ENCODE measurements around the gene RBM19.
A peak's percentile ranks its signal among the peaks of the same experiment; 100 is the strongest.

Gene RBM19

DNA sequence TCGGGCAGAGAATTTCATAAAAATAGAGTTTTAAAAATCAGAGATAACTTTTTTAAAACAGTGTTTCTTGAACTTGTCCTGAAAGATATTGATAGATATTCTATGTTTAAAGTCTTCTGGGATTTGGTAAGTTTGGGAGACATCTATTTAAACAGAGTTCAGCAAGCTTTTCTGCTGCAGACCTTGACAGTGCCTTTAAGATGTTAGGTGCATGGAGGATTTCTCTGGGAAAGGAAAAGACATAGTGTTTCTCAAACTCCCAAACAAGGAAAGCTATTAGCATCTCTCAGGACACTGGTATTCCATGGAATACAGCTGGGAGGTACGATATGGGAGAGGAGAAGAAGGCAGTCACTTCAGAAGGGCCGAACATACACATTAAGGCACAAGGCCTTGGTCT lies 97.8 kb downstream of the RBM19 start:
- TF ChIP-seq ZFX (IDR thresholded peaks at IDR 0.05), result no peak
- TF ChIP-seq, protein P1, sequence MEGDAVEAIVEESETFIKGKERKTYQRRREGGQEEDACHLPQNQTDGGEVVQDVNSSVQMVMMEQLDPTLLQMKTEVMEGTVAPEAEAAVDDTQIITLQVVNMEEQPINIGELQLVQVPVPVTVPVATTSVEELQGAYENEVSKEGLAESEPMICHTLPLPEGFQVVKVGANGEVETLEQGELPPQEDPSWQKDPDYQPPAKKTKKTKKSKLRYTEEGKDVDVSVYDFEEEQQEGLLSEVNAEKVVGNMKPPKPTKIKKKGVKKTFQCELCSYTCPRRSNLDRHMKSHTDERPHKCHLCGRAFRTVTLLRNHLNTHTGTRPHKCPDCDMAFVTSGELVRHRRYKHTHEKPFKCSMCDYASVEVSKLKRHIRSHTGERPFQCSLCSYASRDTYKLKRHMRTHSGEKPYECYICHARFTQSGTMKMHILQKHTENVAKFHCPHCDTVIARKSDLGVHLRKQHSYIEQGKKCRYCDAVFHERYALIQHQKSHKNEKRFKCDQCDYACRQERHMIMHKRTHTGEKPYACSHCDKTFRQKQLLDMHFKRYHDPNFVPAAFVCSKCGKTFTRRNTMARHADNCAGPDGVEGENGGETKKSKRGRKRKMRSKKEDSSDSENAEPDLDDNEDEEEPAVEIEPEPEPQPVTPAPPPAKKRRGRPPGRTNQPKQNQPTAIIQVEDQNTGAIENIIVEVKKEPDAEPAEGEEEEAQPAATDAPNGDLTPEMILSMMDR (conservative IDR thresholded peaks at IDR 0.05), result no peak
- no peak overlapping the region for H3K27ac ChIP-seq

GRCh38 chr12:113867258-113867657 lies 98.9 kb downstream of the RBM19 start:
- TF ChIP-seq ZFX (IDR thresholded peaks at IDR 0.05), result no peak
- TF ChIP-seq, protein P1 (conservative IDR thresholded peaks at IDR 0.05), result peak; percentile 47
- no peak overlapping the region for H3K27ac ChIP-seq

GRCh38 chr12:113866496-113866895 lies 99.6 kb downstream of the RBM19 start:
- TF ChIP-seq, protein P1 (conservative IDR thresholded peaks at IDR 0.05), result no peak
- no peak for TF ChIP-seq ZFX (IDR thresholded peaks at IDR 0.05)
- no peak overlapping the region for H3K27ac ChIP-seq

GRCh38 chr12:113863455-113863845 lies 102.7 kb downstream of the RBM19 start:
- no peak overlapping the region for H3K27ac ChIP-seq
- no peak for TF ChIP-seq ZFX (IDR thresholded peaks at IDR 0.05)
- TF ChIP-seq, protein P1 (conservative IDR thresholded peaks at IDR 0.05), result no peak

GRCh38 chr12:113862590-113863454 lies 103.3 kb downstream of the RBM19 start:
- H3K27ac ChIP-seq, result no peak overlapping the region
- TF ChIP-seq, protein P1 (conservative IDR thresholded peaks at IDR 0.05), result no peak
- TF ChIP-seq ZFX (IDR thresholded peaks at IDR 0.05), result no peak

- no peak overlapping the region for H3K27ac ChIP-seq
Measured at GRCh38 chr12:113861708-113862312, 104.3 kb downstream of the RBM19 start.

More at GRCh38 chr12:113861708-113862312, 104.3 kb downstream of the RBM19 start:
- TF ChIP-seq ZFX (IDR thresholded peaks at IDR 0.05), result no peak
- TF ChIP-seq, protein P1 (conservative IDR thresholded peaks at IDR 0.05), result no peak
